AG08396 (cell line): ENCODE measurements around the gene ZNF367.
"Not testable (repeated sequence)": the region's sequence is repeated elsewhere in the genome, so short reads cannot be mapped to it uniquely, and the experiment has no call there.

ENCODE experiments used
- DNase-seq: peaks from one replicate; pipeline ENCODE4 v3.0.0; 2012; ENCODE audit warnings: low spot score, mixed read lengths

ZNF367 gene

GRCh38 chr9:96400132-96400910 lies 17.8 kb downstream of the ZNF367 start:
- no peak for DNase-seq

GRCh38 chr9:96399325-96399633 lies 18.9 kb downstream of the ZNF367 start:
- DNase-seq = no peak

- DNase-seq = no peak
Measured at GRCh38 chr9:96398582-96399324, 19.4 kb downstream of the ZNF367 start.

GRCh38 chr9:96395964-96396363 lies 22.2 kb downstream of the ZNF367 start:
- DNase-seq = no peak

GRCh38 chr9:96394832-96395496 lies 23.2 kb downstream of the ZNF367 start:
- DNase-seq = no peak

DNA sequence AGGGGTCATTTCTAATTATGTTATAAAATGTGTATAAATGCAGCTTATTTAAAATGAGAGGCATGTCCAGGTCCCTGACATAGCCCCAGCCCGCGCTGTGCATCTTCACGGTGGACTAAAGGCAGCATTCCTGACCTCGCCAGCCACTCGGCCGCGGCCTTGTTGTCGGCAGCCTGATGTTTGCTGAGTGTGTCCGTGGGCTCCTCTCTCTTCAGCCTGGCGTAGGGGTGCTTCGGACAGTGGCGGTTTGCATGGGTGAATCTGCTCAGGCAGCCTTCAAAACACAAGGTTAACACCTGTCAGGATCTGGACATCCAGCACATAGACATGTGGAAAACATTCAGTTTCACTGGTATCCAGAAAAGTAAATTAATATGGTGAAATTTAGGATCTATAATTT lies 25.9 kb downstream of the ZNF367 start:
- DNase-seq = no peak

DNA sequence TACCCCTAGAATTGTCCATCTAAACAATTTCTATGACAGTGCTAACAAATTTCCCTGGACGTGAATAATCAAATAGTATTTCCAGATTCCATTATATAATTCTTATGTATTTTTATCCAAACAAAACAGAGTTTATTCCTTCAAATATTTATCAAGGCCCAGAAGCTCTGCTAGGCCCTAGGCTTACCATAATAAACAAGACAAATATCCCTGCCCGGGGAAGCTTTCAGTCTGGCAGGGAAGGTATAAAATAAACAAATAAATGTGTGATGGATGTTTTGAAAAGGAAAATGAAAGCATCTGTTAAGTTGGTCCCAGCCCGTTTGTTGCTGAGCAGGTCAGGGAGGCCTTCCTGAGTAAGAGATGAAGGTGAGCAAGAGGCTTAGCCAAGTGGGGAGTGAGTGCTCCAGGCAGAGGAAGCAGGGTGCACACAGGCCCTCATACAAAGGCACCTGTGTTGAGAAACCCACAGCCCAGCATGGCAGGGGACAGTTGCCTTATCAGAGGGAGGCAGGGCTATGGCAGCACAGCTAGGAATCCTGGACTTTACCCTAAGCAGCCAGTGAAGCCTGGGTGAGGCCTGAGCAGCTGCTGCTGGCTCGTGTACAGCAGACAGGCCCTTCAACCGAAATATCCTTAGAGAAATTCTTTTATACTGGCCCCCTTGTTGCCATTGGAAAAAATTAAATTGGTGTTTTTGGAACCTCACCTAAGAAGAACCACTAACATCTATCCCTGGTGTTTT lies 27.0 kb downstream of the ZNF367 start:
- peak; percentile 24 for DNase-seq

DNA sequence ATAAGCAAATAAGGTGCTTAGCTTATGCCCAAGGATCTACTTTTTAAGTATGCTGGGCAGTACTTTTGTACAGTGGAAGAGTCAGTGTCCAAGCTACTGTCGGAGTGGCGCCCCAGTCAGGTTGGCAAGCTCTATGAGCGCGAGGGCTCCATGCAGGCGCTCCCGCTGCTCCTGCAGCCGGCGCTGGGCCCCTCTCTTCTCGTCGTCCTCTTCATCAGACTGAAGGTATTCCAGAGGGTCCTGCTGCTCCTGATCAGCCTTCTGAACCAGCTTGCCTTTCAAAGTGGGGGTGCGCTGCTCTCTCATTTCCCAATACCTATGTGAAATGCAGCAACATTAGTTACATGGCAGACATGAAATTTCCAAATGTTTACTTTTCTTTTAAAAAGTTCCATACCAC lies 30.0 kb downstream of the ZNF367 start:
- DNase-seq = no peak

DNA sequence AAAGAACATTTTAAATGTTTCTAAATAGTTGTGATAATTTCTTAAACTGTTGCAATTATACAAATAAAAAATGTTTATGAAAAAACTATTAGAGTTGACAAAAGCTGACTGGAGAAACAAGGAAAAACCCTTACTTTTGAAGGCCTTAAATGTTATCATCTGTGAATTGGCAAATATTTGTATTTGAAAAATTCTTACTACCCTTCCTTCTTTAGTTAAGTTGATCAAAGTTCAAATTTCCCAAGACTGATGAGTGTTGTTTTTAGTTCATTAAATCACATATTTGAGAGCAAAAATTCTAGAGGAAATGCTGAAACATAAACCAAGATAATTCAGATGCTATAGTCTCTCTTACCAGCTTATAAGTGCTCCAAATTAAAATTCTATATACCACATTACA lies 32.0 kb downstream of the ZNF367 start:
- no peak for DNase-seq

DNA sequence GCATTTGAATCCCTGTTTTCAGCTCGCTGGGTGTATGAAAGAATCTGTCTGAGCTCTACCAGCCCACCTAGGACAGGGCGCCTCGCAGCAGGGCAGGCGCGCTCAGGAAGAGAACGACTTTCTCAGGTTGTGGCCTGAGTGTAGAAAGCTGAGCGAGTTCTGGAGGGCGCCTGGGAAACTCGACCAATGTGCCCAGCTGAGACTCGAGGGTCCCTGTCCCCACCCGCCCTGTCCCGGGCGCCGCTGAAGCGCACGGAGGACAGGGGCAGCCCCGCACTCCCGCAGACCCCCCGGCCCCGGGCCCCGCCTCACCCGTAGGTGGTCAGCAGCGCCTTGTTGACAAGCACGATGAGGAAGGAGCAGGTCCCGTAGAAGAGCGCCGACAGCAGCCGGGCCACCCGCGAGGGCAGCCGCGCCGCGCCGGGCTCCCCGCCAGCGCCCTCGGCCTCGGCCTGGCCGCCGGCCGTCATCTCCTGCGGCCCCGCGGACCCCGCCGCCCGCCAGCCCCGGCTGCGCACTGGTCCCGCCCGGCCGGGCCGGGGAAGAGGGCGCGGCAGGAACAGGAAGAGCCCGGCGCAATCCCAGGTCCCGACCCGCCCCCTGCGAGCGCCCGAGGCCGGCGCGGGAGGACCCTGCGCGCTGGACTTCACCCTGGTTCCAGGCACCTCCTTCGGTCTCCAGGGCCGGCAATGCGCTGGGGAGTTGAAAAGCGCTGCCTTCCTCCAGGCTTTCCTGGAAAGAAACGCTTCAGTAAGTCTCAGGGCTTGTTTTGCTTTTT lies 34.8 kb downstream of the ZNF367 start, which contains the start of gene SLC35D2:
TSS of gene SLC35D2 (minus strand) at position 547 of the 778 bp plus-strand sequence. CDS start at position 470, 77 bp downstream.
- peak; percentile 89 for DNase-seq

DNA sequence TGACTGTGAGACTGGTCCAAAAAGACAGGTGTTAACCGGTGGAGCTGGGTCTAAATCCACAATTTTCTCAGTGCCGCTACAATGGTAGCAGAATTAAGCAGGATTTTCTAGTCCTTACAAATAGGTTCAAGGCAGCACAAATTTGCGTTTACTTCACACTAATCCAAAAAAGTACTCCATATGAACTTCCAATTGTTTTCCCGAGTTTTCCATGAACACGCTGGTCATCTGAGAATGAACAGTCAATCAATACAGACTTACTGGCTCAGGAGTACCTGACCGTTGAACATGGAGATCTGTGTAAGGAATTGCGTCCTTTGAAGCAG lies 35.4 kb downstream of the ZNF367 start:
- DNase-seq = no peak

DNA sequence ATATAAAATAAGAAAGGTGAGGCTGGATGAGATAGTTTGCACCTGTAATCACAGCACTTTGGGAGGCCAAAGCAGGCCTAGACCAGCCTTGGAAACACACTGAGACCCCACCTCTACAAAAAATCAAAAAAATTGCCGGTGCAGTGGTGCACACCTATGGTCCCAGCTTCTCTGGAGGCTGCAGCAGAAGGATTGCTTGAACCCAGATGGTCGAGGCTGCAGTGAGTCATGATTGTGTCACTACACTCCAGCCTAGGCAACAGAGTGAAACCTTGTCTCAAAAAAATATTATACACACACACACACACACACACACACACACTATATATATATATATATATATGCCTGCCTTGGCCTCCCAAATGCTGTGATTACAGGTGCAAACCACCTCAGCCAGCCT lies 36.0 kb downstream of the ZNF367 start:
- DNase-seq = no peak

DNA sequence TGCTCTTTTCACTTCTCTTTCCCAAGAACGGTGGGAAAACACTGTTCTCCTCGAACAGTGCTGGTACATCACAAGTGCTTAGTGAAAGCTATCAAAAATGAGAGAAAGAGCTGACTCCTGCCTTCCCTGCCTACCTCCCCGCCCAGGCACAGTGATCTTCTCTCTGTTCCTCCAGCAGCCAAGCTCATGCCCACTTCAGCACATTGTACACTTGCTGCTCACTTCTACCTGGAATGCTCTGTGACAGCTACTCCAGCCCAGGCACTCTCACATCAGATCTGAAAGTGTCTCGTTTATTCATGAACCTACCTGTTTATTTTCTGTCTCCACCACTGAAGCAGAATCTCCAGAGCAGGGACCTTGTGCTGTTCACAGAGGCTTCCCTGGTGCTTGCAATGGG lies 36.5 kb downstream of the ZNF367 start:
- DNase-seq = no peak

GRCh38 chr9:96381125-96381524 lies 37.0 kb downstream of the ZNF367 start:
- no peak for DNase-seq

DNA sequence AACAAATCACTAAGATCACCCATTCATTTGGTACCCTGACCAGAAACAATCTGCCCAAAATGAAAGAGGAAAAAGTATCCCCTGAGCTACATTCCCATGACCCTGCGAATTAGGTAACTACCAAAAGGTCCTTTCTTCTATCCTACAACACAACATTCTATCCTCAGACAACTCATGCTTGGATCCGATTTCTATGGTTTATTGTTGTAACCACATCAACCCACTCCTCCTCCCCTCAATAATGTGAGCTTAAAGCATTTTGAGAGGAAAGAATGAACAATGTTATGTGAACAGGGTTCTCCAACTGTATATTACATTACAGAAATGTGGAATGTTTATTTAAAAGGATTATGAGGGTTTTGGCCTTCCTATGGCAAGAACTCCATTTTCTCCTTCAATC lies 38.7 kb downstream of the ZNF367 start:
- no peak for DNase-seq

GRCh38 chr9:96378187-96378586 lies 40.0 kb downstream of the ZNF367 start:
- no peak for DNase-seq

- peak; percentile 37 for DNase-seq
Measured at GRCh38 chr9:96376891-96377874, 41.0 kb downstream of the ZNF367 start.

DNA sequence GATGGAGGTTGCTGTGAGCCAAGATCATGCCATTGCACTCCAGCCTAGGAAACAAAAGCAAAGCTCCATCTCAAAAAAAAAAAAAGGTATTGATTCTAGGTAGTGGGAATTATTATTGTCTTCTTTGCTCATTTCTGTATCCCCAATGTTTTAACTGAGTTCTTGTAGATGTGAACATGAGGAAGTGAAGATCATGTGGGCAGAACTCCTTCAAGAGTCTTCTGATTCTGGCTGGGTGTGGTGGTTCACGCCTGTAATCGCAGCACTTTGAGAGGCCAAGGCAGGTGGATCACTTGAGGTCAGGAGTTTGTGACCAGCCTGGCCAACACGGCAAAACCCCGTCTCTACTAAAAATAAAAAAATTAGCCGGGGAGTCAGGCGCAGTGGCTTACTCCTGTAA lies 42.7 kb downstream of the ZNF367 start:
- not testable (repeated sequence) for DNase-seq

- no peak for DNase-seq
Measured at GRCh38 chr9:96367943-96368342, 50.2 kb downstream of the ZNF367 start.

GRCh38 chr9:96363175-96363967 lies 54.8 kb downstream of the ZNF367 start:
- DNase-seq = no peak
